Measurements from ENCODE around the gene SLC29A1.

The SLC29A1 gene

DNA sequence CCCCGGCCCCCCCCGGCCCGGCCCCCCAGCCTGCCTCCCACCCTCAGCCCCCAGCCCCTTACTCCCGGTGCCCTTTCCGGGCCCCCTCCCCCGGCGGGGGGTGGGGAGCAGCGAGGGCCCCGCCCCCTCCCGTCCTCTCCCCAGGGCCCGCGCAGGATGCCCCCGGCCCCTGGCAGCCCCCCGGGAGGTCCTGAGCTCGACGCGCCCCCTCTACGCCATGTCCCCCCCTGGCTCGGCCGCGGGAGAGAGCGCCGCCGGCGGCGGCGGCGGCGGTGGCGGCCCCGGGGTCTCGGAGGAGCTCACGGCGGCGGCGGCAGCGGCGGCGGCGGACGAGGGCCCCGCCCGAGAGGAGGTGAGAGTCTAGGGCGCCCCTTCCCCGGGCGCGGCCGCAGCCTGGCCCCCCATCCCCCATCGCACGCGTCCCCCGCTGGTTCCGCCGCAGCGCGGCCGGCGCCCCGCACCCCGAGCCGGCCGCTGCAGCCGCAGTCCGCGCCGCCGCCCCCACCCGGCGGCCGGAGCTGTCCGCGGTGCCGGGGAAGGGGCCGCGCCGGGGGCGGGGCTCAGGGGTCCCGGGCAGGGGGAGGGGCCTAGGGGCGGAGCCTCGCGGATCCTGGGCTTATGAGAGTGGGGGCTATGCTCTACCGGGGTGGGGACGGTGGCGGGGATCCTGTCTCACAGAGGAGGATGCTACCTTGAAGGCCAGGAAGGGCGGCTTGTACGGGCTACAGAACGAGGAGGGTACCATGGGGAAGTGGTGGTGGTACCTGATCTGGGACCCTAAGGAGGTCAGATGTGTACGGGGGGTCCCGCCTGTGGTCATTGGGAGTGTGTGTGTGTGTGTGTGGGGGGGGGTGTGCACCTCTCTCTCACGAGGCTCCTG, 47.4 kb downstream of the SLC29A1 start:
- DNase-seq = no peak

DNA sequence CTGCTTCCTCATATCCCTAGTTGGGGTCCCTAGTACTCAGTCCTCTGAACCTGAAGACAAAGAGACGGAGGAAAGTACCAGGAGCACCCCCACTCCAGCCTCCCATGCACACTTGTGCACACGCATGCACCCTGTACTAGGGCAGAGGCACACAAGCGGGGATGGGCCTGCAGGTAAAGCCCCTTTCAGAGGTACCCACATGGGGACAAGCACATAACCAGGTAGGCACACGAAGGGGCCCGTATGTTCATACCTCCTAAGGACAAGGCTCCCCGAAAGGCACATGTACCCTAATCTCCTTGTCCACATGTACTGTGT, 48.0 kb downstream of the SLC29A1 start:
- DNase-seq = no peak

DNA sequence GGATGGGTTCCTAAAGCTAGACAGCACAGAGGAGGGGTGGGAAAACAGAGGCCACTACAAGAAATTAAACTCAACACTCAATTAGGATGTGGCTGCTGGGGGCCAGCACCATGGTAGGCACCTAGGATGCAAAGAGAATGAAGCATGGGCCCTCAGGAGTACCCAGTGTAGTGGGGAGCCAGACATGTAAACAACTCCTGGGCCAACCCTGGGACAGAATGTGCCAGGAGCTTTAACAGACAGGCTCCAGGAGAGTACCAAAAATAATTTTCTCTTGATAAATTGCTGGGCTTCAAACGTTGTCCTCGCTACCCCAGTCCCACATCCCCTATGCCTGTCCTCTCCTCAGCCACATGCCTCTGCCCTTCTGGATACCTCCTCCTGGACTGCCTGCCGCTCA, 48.5 kb downstream of the SLC29A1 start:
- DNase-seq = no peak

DNA sequence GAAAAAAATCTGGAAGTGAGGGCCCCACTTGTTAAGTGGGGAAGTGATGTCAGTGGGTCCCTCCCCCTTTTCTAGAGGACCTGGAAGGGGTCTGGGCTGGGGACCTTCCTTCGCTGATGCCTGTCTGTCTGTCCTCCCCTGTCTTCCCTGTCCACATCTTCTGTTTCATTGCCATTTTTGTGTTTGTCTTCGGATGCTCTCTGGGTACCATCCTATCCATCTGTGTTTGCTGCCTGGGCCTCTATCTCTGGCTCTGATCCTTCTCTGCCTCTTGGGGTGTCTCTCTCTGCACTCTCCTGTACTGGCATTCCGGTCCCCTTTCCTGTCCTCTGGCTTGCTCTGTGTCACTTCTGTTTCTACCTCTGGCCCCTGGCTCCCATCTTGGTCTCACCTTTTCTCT, 49.1 kb downstream of the SLC29A1 start:
- DNase-seq = no peak

DNA sequence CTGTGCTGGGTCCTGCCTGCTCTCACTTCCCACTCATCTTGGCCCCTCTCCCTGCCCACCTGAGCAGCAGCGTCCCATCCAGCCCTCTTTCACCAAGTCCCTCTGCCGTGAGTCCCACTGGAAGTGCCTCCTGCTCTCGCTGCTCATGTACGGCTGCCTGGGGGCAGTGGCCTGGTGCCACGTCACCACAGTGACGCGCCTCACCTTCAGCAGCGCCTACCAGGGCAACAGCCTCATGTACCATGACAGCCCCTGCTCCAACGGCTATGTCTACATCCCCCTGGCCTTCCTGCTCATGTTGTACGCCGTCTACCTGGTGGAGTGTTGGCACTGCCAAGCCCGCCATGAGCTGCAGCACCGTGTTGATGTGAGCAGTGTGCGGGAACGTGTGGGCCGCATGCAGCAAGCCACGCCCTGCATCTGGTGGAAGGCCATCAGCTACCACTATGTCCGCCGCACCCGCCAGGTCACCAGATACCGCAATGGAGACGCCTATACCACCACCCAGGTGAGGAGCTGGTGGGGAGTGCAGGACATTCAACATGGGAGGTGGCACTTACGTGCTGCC, 49.7 kb downstream of the SLC29A1 start:
- DNase-seq = no peak

DNA sequence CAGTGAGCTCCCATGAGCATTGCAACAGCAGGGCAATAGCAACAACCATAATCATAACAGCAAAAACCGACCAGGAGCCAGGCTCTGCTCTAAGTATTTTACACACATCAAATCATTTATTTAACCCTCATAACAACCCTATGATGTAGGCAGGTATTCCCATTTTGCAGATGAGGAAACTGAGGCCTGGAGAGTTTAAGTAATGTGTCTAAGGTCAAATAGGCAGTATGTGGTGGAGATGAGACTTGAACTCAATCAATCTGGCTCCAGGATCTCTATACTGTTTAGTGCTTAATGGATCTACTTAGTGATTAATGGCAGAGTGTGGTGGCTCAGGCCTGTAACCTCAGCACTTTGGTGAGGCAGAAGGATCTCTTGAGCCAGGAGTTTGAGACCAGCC, 50.2 kb downstream of the SLC29A1 start:
- no peak for DNase-seq

DNA sequence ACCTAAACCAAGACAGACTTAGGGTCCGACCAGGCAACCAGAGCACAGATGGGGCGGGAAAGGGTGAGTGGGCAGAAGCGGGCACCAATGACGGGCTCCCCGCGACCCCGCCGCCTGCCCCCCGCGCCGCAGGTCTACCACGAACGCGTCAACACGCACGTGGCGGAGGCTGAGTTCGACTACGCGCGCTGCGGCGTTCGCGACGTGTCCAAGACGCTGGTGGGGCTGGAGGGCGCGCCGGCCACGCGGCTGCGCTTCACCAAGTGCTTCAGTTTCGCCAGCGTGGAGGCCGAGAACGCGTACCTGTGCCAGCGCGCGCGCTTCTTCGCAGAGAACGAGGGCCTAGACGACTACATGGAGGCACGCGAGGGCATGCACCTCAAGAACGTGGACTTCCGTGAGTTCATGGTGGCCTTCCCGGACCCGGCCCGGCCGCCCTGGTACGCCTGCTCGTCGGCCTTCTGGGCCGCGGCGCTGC, 51.9 kb downstream of the SLC29A1 start:
- no peak for DNase-seq

DNA sequence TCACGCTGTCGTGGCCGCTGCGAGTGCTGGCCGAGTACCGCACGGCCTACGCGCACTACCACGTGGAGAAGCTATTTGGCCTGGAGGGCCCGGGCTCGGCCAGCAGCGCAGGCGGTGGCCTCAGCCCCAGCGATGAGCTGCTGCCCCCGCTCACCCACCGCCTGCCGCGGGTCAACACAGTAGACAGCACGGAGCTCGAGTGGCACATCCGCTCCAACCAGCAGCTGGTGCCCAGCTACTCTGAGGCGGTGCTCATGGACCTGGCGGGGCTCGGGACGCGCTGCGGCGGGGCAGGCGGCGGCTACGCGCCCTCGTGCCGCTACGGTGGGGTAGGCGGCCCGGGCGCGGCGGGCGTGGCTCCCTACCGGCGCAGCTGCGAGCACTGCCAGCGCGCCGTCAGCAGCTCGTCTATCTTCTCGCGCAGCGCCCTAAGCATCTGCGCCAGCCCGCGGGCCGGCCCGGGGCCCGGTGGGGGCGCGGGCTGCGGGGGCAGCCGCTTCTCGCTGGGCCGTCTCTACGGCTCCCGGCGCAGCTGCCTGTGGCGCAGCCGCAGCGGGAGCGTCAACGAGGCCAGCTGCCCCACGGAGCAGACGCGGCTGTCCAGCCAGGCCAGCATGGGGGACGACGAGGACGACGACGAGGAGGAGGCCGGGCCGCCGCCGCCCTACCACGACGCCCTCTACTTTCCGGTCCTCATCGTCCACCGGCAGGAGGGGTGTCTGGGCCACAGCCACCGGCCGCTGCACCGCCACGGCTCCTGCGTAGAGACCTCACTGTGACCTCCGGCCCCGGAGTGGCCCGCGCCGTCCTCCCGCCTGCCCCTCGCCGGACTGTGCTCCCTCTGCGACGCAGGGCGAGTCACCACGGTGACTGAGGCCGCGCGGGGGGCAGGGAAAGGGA, 52.6 kb downstream of the SLC29A1 start:
- DNase-seq = no peak

DNA sequence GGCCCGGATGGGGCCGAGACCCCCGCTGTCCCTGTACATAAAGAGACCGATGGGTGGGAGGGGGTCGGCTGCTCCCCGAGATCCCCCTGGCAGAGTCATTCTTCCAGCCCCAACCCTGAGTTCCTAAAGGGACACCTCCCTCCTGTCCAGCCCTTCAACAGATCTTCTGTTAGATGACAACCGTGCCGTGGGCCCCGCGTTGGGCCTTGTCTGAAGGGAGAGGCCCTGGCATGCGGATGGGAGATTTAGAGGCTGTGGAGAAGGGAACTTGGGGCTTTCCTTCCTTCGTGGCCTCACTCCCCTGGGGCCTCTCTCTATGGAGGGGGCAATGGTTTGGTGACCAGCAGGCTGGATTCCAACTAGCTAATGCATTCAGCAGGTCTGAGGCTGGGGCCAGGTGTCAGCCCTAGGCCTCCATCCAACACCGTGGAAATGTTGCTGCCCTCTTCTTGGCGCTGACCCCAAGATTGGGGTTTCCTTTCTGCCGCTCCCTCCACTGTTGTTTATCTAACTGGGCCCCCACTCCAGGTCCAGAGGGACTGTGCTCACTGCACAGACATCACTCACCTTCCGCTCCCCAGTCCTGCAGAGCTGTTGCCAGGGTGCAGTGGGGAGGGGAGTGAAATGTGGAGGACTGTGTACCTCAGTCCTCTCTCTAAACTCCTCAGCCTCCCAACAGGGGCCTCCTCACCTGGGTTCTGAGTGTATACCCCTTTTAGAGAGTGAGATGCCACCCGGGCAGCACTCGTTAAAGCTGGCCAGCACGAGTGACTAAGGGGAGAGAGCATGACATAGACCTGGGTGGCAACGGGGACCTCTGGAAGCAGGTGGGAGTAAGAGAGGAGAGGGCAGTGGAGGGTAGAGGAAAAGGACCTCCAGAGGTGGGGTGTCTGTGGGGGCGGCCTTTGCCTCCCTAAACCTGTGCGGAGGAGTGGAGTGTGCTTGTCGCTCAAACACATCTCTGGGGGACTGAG, 53.6 kb downstream of the SLC29A1 start:
- no peak for DNase-seq

DNA sequence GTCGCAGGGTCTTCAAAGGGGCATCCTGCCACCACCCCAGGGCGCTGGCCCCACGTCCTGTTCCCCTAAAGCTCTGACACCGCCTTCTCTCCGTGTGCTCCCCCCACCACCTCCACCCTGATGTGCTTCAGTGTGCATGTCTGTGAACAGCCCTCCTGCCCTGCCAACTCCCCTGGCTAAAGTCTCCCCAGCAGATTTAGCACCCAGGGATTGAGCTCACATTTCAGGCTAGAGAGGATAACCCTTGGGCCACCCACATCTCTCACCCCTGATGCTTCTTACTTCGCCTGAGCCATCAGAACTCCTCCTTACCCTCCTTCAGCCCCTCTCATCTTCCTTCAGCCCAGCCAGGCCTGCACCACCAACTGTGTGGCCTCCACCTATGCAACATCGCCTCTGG, 54.4 kb downstream of the SLC29A1 start:
- DNase-seq = no peak

DNA sequence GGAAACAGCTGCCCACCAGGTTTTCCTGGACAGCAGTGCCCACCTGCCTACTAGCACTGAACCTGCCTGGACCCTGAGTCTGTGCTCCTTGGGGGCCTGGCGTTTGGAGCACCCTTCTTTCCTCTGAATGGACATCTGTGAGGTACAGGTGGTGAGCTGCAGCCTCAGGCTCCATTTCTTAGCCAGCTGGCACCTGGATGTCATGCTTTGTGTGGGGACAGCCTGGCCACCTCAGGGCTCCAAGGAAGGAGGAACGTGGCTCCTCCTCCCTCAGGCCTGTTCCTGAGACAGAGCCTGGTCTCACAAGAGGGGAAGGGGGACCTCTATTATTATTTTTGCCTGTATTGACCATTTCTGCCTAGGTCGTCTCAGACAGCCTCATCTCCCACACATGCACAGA, 54.9 kb downstream of the SLC29A1 start:
- DNase-seq = no peak

DNA sequence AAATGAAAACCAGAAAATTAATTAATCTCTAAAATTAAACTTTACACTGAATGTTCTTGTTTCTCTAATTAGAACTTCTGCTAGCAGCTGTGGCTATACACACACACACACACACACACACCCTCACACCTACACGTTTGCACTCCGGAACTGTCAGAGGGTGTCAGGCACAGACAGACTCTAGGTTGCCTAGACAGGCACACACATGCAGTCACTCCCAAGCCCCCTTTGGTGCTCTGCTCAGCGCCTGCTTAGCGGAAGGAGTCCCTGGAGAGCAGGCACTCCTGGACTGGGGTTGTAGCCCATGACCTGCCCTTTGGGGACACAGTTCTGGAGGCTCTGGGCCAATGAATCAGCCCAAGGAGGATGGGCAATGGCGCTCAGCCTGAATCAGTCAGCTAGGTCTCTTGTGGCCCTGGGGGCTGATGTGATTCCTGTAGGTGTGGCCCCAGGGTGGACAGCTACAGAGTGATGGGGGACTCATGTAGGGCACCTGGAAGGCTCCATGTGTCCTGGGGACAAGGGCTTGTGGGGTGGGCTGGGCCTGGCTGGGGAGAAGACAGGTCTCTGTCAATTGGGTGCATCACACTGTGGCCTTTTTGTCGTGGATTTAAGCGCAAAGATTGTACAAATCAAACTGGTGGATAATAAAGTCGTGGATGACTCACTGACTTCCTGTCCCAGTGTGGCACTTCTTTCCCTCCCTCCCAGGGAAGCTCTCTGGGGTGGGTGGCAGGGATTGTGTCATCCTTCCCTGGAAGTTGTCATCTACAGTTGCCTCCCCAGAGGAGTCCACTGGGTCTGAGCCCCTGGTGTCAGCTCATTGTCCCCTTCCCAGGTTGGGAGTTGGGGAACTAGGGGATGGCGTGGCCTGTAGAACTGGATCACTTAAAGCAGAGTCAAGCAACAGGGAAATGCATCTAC, 55.6 kb downstream of the SLC29A1 start:
- no peak for DNase-seq
